ENCODE results near the gene EVL.

The EVL gene

DNA sequence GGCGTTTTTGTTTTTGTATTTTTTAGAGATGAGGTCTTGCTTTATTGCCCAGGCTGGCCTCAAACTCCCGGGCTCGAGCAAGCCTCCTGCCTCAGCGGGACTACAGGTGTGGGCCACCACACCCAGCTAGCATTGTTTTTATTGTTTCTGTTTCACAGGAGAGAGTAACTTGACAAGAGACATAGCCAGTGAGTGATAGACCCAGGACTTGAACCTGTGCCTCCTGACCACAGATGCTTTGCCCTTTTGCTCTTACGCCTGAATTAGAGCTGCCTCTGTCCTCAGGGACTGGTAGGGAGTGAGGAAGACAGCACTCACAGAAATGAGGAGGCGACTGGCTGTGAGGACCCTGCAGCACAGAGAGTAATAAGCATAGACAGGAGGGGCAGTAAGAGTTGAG lies 2.3 kb downstream of the EVL start:
- DNase-seq = no peak

GRCh38 chr14:100067971-100068959 lies 3.0 kb downstream of the EVL start:
- no peak for DNase-seq

- DNase-seq = no peak
Measured at GRCh38 chr14:100069161-100069800, 4.1 kb downstream of the EVL start.

DNA sequence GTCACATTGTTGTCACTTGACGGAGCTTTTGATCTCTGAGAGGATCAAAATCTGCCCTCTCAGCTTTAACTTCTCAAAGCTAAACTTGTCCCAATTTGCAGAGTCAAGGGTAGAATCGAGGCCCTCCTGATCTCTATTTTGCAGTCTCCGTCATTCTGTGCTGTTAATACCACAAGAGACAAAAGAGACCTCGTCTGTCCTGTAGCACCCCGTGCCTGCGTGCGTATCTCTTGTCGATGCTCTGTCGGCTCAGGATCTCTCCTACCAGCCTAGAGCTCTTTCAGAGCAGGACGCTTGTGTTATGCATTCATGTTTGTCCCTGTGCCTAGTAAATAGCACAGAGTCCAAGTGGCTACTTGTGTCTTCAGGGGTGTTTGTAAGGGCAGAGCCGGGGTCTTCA lies 5.1 kb downstream of the EVL start:
- no peak for DNase-seq

- no peak for DNase-seq
Measured at GRCh38 chr14:100071545-100071944, 6.3 kb downstream of the EVL start.

DNA sequence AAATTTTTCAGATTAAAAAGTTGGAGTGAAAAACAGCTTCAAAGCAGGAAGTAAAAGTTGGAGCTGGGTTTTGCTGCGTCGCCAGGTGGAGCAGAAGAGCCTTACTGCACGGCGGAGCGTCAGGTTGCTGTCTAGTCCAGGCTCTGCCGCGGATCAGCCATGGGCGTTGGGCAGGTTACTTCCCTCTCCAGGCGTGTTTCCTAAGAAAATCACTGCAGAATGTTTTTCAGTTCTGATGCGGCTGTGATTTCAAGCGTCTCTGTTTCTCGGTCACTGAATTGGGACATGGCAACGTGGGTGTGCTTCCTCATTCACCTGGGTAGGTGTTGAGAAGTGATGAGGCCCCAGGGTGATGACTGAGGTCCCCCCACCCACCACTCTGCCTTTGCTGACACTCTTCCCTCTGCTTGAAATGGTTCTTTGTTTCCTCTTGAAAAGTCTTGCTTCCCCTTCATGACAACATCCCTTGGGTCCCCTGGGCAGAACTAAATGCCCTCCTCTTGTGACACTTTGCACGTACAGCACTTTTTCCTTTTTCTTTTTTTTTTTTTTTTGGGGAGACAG lies 7.6 kb downstream of the EVL start:
- no peak for DNase-seq

- no peak for DNase-seq
Measured at GRCh38 chr14:100073576-100074430, 8.6 kb downstream of the EVL start.

GRCh38 chr14:100074431-100075100 lies 9.3 kb downstream of the EVL start:
- DNase-seq = no peak

GRCh38 chr14:100075681-100076080 lies 10.5 kb downstream of the EVL start:
- no peak for DNase-seq

- no peak for DNase-seq
Measured at GRCh38 chr14:100076133-100076532, 10.9 kb downstream of the EVL start.

- peak; percentile 64 for DNase-seq
Measured at GRCh38 chr14:100076606-100077005, 11.4 kb downstream of the EVL start.

DNA sequence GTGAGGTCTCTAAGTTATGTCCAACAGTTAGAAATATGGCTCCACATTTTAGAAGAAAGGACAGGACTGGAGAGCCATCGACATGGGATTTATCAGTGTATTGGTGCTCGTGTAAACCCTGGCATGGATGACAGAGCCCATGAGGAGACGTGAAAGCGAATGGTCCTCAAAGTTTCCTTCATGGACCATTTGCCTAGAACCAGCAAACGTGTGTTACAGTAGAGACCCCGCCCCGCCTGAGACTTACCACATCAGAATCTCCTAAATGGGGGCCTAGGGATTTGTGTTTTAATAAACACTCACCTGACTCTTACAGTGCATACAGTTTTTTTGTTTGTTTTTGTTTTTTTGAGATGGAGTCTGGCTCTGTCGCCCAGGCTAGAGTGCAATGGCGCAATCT lies 12.2 kb downstream of the EVL start:
- DNase-seq = no peak

GRCh38 chr14:100078216-100078803 lies 13.1 kb downstream of the EVL start:
- no peak for DNase-seq

DNA sequence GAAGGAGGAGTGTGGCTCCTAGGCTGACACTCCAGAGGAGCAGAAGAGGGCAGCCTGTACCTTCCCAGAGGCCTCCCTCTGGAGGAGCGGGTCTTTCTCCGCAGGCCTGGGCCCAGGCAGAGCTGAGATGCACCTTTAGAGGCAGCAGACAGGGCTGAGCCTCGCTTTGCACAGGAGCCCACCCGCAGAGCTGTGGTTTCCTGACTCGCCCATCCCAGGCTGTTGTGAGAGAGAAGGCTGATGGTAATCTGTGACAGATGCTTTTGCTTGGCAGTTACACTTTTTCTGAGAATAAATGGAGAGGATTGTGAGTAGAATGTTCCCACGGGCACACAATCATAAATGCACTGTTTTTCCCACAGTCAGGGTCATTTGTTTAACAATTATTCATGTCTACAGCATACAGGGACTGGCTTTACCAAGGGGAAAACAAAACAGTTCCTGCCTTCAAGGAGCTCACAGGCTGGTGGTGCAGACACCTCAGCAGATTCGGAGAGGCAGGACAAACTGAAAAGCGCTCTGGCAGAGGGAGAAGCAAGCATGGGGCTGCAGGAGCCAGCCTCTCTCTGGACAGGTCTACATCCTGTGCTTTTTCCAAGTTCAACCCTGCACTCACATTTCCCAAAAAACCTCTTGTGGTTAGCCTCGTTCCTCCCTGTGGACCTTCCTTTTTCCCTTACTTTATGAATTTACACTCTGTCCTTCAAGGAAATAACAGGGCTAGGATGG lies 13.9 kb downstream of the EVL start:
- peak; percentile 90 for DNase-seq

DNA sequence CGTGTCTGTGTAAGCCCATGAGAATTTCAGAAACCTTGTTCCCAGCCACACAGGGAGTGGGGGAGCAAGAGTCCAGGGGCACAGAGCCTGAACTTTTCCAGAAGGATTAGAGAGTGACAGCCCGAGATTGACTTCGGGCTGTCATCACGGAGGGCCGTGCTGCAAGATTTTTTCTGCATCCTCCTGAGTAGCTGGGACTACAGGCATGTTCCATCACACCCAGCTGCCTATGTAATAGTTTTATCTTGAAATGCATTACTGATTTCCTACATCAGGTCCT lies 14.4 kb downstream of the EVL start:
- DNase-seq = peak; percentile 50

GRCh38 chr14:100080206-100080605 lies 15.0 kb downstream of the EVL start:
- DNase-seq = no peak

DNA sequence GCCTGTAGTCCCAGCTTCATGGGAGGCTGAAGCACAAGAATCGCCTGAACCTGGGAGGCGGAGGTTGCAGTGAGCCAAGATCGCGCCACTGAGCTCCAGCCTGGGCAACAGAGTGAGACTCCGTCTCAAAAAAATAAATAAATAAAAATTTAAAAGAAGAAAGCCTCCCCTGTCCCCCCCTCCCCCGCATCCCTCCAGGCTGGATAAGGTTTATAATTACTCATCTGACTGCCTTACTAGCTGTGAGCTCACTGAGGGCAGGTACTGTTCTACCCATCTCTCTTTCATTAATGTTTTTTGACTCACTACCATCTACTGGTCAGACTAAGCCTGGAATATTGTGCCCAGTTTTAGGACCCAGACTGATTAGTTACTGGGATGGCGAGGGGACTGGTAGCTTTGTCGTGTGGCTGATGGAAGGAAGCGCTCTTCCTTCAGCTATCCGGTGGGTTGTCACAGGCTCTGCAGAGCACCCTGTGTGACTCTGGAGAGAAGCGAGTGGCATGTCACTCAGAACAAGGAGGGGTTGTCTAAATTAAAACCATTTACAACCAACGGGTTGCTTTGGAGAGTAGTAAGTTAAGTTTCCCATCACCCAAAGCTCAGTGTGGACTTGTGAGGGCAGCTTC lies 16.9 kb downstream of the EVL start:
- DNase-seq = no peak

DNA sequence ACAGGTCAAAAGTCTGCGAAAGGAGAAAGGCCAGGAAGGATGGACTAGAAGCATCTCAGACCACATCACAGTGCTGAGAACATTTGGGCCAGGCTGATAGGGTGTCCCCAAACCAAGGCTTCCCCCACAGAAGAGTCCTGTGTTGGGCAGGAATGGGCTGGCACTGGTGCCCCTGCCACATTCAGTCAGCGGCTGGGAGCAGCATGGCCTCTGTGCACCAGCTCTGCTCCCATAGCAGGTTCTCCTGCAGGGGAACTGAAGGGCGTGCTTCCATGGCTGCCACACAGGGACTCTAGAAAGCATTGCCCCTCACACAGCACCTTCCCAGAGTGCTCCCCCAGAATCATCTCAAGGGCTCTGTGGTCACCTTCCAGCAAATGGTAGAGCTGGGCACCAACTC lies 17.5 kb downstream of the EVL start:
- DNase-seq = no peak

GRCh38 chr14:100083706-100084105 lies 18.5 kb downstream of the EVL start:
- DNase-seq = peak; percentile 37

DNA sequence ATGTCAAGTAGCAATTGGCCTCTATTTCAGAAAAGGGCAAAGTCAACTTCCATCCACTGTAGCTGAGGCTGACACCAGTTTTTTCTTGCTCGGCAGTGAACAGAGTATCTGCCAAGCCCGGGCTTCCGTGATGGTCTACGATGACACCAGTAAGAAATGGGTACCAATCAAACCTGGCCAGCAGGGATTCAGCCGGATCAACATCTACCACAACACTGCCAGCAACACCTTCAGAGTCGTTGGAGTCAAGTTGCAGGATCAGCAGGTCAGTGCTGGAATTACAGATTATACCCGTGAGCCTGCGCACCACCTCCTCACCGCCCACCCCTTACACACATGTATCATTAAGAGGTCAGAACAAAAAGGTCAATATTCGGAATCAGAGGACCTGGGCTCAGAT lies 19.4 kb downstream of the EVL start:
- DNase-seq = no peak

DNA sequence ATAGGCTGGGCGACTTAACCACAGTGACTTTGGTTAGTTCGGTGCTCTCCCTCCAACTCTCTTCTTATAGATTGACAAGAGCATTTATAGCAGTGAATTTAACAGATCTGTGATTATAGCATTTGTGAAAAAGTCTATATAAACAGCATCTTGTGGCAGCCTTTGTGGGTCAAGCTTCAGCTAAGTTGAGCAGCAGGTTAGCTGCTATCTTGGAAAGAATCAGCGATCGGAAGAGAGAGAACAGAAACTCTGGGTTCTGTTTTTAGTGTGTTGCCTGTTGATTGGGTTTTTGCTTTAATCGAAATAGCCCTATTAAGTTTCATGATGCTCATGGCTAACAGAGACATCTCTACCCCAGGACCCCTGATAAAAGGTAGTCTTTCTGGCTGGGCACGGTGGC lies 20.2 kb downstream of the EVL start:
- no peak for DNase-seq

Measured in fibroblast of upper back skin (primary cell).